Measurements from ENCODE around the gene VIPR2. TPM values are rescaled to one million over a fixed set of nuclear protein-coding genes. Genes with fewer than 3 reads are reported as not detected.

The VIPR2 gene
- total and polyA plus RNA-seq, 2 experiments from 2014 or later = 1.3 to 2.7 TPM

- Histone ChIP-seq H2AFZ (no peak overlapping the region), H3K36me3 (ENCODE audit: insufficient read depth) (no peaks in the 10 kb centered on the region), H3K4me3 (no peak overlapping the region), H3K9me2 (ENCODE audit: insufficient read depth) (no peaks in the 10 kb centered on the region), H3K27ac (ENCODE audit: low read depth) (no peak overlapping the region), H3K79me2 (replicated peaks; ENCODE audit: insufficient read depth) (no peaks in the 10 kb centered on the region), H3K27me3 (ENCODE audit: insufficient read depth) (no peaks in the 10 kb centered on the region), H3K4me1 (ENCODE audit: insufficient read depth) (no peaks in the 10 kb centered on the region), H4K20me1 (replicated peaks; ENCODE audit: insufficient read depth) (no peaks in the 10 kb centered on the region), H3F3A (replicated peaks; ENCODE audit: low read depth) (no peaks in the 10 kb centered on the region), H3K4me2 (no peak overlapping the region)
- DNase-seq (ENCODE audit: low spot score) (no peak), ATAC-seq (no peak)
- no peak overlapping the region for H3K27ac Mint-ChIP-seq
- H3K27me3 Mint-ChIP-seq (ENCODE audit: insufficient read depth, low read depth, poor library complexity) = no peaks in the 10 kb centered on the region
- H3K4me3 Mint-ChIP-seq = no peak overlapping the region
- H3K4me1 Mint-ChIP-seq = no peaks in the 10 kb centered on the region
- TF ChIP-seq CREB1 (CRISPR knock-in tag; IDR thresholded peaks at IDR 0.05; ENCODE audit: low read depth) (no peak), STAT1 (IDR thresholded peaks at IDR 0.05; ENCODE audit: unreplicated experiment) (no peak), EZH2 (IDR thresholded peaks at IDR 0.05; ENCODE audit: low read depth, unreplicated experiment) (no peak), NANOG (IDR thresholded peaks at IDR 0.05; ENCODE audit: borderline replicate concordance) (no peak)
- TF ChIP-seq, protein P1, sequence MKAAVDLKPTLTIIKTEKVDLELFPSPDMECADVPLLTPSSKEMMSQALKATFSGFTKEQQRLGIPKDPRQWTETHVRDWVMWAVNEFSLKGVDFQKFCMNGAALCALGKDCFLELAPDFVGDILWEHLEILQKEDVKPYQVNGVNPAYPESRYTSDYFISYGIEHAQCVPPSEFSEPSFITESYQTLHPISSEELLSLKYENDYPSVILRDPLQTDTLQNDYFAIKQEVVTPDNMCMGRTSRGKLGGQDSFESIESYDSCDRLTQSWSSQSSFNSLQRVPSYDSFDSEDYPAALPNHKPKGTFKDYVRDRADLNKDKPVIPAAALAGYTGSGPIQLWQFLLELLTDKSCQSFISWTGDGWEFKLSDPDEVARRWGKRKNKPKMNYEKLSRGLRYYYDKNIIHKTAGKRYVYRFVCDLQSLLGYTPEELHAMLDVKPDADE (IDR thresholded peaks at IDR 0.05) = no peak
- TF ChIP-seq, protein P2, sequence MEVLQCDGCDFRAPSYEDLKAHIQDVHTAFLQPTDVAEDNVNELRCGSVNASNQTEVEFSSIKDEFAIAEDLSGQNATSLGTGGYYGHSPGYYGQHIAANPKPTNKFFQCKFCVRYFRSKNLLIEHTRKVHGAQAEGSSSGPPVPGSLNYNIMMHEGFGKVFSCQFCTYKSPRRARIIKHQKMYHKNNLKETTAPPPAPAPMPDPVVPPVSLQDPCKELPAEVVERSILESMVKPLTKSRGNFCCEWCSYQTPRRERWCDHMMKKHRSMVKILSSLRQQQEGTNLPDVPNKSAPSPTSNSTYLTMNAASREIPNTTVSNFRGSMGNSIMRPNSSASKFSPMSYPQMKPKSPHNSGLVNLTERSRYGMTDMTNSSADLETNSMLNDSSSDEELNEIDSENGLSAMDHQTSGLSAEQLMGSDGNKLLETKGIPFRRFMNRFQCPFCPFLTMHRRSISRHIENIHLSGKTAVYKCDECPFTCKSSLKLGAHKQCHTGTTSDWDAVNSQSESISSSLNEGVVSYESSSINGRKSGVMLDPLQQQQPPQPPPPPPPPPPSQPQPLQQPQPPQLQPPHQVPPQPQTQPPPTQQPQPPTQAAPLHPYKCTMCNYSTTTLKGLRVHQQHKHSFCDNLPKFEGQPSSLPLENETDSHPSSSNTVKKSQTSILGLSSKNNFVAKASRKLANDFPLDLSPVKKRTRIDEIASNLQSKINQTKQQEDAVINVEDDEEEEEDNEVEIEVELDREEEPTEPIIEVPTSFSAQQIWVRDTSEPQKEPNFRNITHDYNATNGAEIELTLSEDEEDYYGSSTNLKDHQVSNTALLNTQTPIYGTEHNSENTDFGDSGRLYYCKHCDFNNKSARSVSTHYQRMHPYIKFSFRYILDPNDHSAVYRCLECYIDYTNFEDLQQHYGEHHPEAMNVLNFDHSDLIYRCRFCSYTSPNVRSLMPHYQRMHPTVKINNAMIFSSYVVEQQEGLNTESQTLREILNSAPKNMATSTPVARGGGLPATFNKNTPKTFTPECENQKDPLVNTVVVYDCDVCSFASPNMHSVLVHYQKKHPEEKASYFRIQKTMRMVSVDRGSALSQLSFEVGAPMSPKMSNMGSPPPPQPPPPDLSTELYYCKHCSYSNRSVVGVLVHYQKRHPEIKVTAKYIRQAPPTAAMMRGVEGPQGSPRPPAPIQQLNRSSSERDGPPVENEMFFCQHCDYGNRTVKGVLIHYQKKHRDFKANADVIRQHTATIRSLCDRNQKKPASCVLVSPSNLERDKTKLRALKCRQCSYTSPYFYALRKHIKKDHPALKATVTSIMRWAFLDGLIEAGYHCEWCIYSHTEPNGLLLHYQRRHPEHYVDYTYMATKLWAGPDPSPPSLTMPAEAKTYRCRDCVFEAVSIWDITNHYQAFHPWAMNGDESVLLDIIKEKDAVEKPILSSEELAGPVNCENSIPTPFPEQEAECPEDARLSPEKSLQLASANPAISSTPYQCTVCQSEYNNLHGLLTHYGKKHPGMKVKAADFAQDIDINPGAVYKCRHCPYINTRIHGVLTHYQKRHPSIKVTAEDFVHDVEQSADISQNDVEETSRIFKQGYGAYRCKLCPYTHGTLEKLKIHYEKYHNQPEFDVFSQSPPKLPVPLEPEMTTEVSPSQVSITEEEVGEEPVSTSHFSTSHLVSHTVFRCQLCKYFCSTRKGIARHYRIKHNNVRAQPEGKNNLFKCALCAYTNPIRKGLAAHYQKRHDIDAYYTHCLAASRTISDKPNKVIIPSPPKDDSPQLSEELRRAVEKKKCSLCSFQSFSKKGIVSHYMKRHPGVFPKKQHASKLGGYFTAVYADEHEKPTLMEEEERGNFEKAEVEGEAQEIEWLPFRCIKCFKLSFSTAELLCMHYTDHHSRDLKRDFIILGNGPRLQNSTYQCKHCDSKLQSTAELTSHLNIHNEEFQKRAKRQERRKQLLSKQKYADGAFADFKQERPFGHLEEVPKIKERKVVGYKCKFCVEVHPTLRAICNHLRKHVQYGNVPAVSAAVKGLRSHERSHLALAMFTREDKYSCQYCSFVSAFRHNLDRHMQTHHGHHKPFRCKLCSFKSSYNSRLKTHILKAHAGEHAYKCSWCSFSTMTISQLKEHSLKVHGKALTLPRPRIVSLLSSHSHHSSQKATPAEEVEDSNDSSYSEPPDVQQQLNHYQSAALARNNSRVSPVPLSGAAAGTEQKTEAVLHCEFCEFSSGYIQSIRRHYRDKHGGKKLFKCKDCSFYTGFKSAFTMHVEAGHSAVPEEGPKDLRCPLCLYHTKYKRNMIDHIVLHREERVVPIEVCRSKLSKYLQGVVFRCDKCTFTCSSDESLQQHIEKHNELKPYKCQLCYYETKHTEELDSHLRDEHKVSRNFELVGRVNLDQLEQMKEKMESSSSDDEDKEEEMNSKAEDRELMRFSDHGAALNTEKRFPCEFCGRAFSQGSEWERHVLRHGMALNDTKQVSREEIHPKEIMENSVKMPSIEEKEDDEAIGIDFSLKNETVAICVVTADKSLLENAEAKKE (CRISPR knock-in tag; IDR thresholded peaks at IDR 0.05) = no peak
- TF ChIP-seq, protein P3, sequence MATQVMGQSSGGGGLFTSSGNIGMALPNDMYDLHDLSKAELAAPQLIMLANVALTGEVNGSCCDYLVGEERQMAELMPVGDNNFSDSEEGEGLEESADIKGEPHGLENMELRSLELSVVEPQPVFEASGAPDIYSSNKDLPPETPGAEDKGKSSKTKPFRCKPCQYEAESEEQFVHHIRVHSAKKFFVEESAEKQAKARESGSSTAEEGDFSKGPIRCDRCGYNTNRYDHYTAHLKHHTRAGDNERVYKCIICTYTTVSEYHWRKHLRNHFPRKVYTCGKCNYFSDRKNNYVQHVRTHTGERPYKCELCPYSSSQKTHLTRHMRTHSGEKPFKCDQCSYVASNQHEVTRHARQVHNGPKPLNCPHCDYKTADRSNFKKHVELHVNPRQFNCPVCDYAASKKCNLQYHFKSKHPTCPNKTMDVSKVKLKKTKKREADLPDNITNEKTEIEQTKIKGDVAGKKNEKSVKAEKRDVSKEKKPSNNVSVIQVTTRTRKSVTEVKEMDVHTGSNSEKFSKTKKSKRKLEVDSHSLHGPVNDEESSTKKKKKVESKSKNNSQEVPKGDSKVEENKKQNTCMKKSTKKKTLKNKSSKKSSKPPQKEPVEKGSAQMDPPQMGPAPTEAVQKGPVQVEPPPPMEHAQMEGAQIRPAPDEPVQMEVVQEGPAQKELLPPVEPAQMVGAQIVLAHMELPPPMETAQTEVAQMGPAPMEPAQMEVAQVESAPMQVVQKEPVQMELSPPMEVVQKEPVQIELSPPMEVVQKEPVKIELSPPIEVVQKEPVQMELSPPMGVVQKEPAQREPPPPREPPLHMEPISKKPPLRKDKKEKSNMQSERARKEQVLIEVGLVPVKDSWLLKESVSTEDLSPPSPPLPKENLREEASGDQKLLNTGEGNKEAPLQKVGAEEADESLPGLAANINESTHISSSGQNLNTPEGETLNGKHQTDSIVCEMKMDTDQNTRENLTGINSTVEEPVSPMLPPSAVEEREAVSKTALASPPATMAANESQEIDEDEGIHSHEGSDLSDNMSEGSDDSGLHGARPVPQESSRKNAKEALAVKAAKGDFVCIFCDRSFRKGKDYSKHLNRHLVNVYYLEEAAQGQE (IDR thresholded peaks at IDR 0.05; ENCODE audit: unreplicated experiment) = no peak
- H3K36me3 Mint-ChIP-seq (ENCODE audit: low read depth) = peaks cover 19% of the 10 kb centered on the region; the same call in 2 of the 3 replicates
- H3K9me3 Mint-ChIP-seq = peaks cover 24% of the 10 kb centered on the region
Measured at GRCh38 chr7:159167139-159167538, 22.5 kb upstream of the VIPR2 start.

Data from GM23338 (cell line).